Activated naive CD4-positive, alpha-beta T cell treated with anti-CD3 and anti-CD28 coated beads, Interleukin-2, amount 10 ng/mL, durations not matched to agents 7 days and 5 days (primary cell): ENCODE data around the gene SKI.

ENCODE experiments used
- CTCF ChIA-PET: fragments of 350-600 bp; sonication (Branson Sonifier 250); formaldehyde crosslinking; loops from one replicate; lab custom pipeline; 2021; ENCODE audit warnings: antibody characterized with exemption; lab: Charles Lee
- DNase-seq: peaks from one replicate; pipeline ENCODE4 v3.0.0-alpha.2; 2020
- H3K27ac Mint-ChIP-seq: one replicate; pipeline ENCODE4 v1.8.0; 2021; ENCODE audit warnings: mild to moderate bottlenecking, moderate library complexity, mixed read lengths
- H3K27me3 Mint-ChIP-seq: one replicate; pipeline ENCODE4 v1.8.0; 2021; ENCODE audit warnings: mild to moderate bottlenecking, mixed read lengths
- H3K36me3 Mint-ChIP-seq: one replicate; pipeline ENCODE4 v1.8.0; 2021; ENCODE audit warnings: mixed read lengths
- H3K4me1 Mint-ChIP-seq: one replicate; pipeline ENCODE4 v1.8.0; 2021; ENCODE audit warnings: mixed read lengths
- H3K4me3 Mint-ChIP-seq: one replicate; pipeline ENCODE4 v1.8.0; 2021; ENCODE audit warnings: mild to moderate bottlenecking, moderate library complexity, mixed read lengths
- H3K9me3 Mint-ChIP-seq: one replicate; pipeline ENCODE4 v1.8.0; 2021; ENCODE audit warnings: mixed read lengths

Gene SKI

GRCh38 chr1:2199042-2199810, 28.9 kb upstream of the SKI start:
- no peaks in the 10 kb centered on the region for H3K27me3 Mint-ChIP-seq
- CTCF ChIA-PET = interaction anchor here (0.6 to 7.0 kb wide), 6 partner anchors 30 to 216 kb away, joined by 3 to 217 read pairs (median 4); no protein-coding TSS in a partner anchor
- DNase-seq = peak; percentile 96
- H3K36me3 Mint-ChIP-seq = no peaks in the 10 kb centered on the region
- peaks cover 34% of the 10 kb centered on the region for H3K4me1 Mint-ChIP-seq
- no peaks in the 10 kb centered on the region for H3K9me3 Mint-ChIP-seq
- H3K4me3 Mint-ChIP-seq = peak overlapping the region; percentile 81
- peak overlapping the region; percentile 83 for H3K27ac Mint-ChIP-seq

GRCh38 chr1:2200308-2200943, 27.7 kb upstream of the SKI start:
- no peak for DNase-seq
- Mint-ChIP-seq H3K36me3 (no peaks in the 10 kb centered on the region), H3K27me3 (no peaks in the 10 kb centered on the region), H3K4me3 (peak overlapping the region; percentile 81), H3K27ac (no peak overlapping the region), H3K4me1 (peaks cover 35% of the 10 kb centered on the region), H3K9me3 (no peaks in the 10 kb centered on the region)
- CTCF ChIA-PET = interaction anchor here (1.3 to 7.0 kb wide), 3 partner anchors 32 to 180 kb away, joined by 3 to 217 read pairs (median 21); no protein-coding TSS in a partner anchor

GRCh38 chr1:2201062-2201461, 27.1 kb upstream of the SKI start:
- Mint-ChIP-seq H3K27me3 (peaks cover 3% of the 10 kb centered on the region), H3K4me3 (no peak overlapping the region), H3K27ac (no peak overlapping the region), H3K4me1 (peaks cover 36% of the 10 kb centered on the region), H3K36me3 (no peaks in the 10 kb centered on the region), H3K9me3 (no peaks in the 10 kb centered on the region)
- CTCF ChIA-PET = interaction anchor here (3.4 kb wide), 1 partner anchor 32 kb away, joined by 21 read pairs; no protein-coding TSS in a partner anchor
- no peak for DNase-seq

GRCh38 chr1:2202008-2202575, 26.0 kb upstream of the SKI start:
- CTCF ChIA-PET = interaction anchor here (1.0 to 1.1 kb wide), 2 partner anchors 11 to 180 kb away, joined by 3 to 4 read pairs; no protein-coding TSS in a partner anchor
- H3K4me3 Mint-ChIP-seq = no peak overlapping the region
- no peaks in the 10 kb centered on the region for H3K9me3 Mint-ChIP-seq
- H3K4me1 Mint-ChIP-seq = peaks cover 37% of the 10 kb centered on the region
- DNase-seq = no peak
- no peaks in the 10 kb centered on the region for H3K36me3 Mint-ChIP-seq
- H3K27ac Mint-ChIP-seq = no peak overlapping the region
- H3K27me3 Mint-ChIP-seq = peaks cover 13% of the 10 kb centered on the region

- Mint-ChIP-seq H3K4me3 (no peak overlapping the region), H3K9me3 (no peaks in the 10 kb centered on the region)
Measured at GRCh38 chr1:2202843-2203601, 25.1 kb upstream of the SKI start.

GRCh38 chr1:2203671-2204414, 24.3 kb upstream of the SKI start:
- H3K4me1 Mint-ChIP-seq = peaks cover 27% of the 10 kb centered on the region
- no peaks in the 10 kb centered on the region for H3K36me3 Mint-ChIP-seq
- no peak overlapping the region for H3K4me3 Mint-ChIP-seq
- no peaks in the 10 kb centered on the region for H3K9me3 Mint-ChIP-seq
- H3K27me3 Mint-ChIP-seq = peaks cover 22% of the 10 kb centered on the region
- DNase-seq = no peak
- no peak overlapping the region for H3K27ac Mint-ChIP-seq
- CTCF ChIA-PET = interaction anchor here (1.3 to 2.9 kb wide), 2 partner anchors 9 to 178 kb away, joined by 5 to 11 read pairs; partner anchors contain the start of gene FAAP20

More at GRCh38 chr1:2202843-2203601, 25.1 kb upstream of the SKI start:
- H3K27ac Mint-ChIP-seq = no peak overlapping the region
- CTCF ChIA-PET = interaction anchor here (1.0 to 2.9 kb wide), 3 partner anchors 8 to 179 kb away, joined by 3 to 11 read pairs (median 5); partner anchors contain the start of gene FAAP20
- no peak for DNase-seq
- peaks cover 20% of the 10 kb centered on the region for H3K27me3 Mint-ChIP-seq
- no peaks in the 10 kb centered on the region for H3K36me3 Mint-ChIP-seq
- peaks cover 35% of the 10 kb centered on the region for H3K4me1 Mint-ChIP-seq

GRCh38 chr1:2204415-2205190, 23.5 kb upstream of the SKI start:
- H3K36me3 Mint-ChIP-seq = no peaks in the 10 kb centered on the region
- peaks cover 28% of the 10 kb centered on the region for H3K27me3 Mint-ChIP-seq
- no peak for DNase-seq
- H3K27ac Mint-ChIP-seq = no peak overlapping the region
- no peaks in the 10 kb centered on the region for H3K9me3 Mint-ChIP-seq
- CTCF ChIA-PET = interaction anchor here (0.9 to 2.9 kb wide), 2 partner anchors 10 to 111 kb away, joined by 3 to 11 read pairs; partner anchors contain the start of gene FAAP20
- H3K4me1 Mint-ChIP-seq = peaks cover 19% of the 10 kb centered on the region
- no peak overlapping the region for H3K4me3 Mint-ChIP-seq

- Mint-ChIP-seq H3K9me3 (no peaks in the 10 kb centered on the region), H3K36me3 (no peaks in the 10 kb centered on the region), H3K4me1 (peaks cover 13% of the 10 kb centered on the region), H3K27me3 (peaks cover 33% of the 10 kb centered on the region), H3K4me3 (peak overlapping the region; percentile 60), H3K27ac (peak overlapping the region; percentile 52)
- CTCF ChIA-PET = interaction anchor here (0.9 to 2.9 kb wide), 2 partner anchors 10 to 110 kb away, joined by 3 to 11 read pairs; partner anchors contain the start of gene FAAP20
- peak; percentile 96 for DNase-seq
Measured at GRCh38 chr1:2205191-2205952, 22.7 kb upstream of the SKI start.

GRCh38 chr1:2206813-2207487, 21.2 kb upstream of the SKI start:
- CTCF ChIA-PET = interaction anchor here (0.9 to 1.0 kb wide), 2 partner anchors 12 to 175 kb away, joined by 3 to 4 read pairs; partner anchors contain the start of gene FAAP20
- no peak for DNase-seq
- peaks cover 33% of the 10 kb centered on the region for H3K27me3 Mint-ChIP-seq
- peaks cover 11% of the 10 kb centered on the region for H3K4me1 Mint-ChIP-seq
- H3K36me3 Mint-ChIP-seq = no peaks in the 10 kb centered on the region
- H3K9me3 Mint-ChIP-seq = no peaks in the 10 kb centered on the region
- no peak overlapping the region for H3K27ac Mint-ChIP-seq
- H3K4me3 Mint-ChIP-seq = no peak overlapping the region

- peaks cover 21% of the 10 kb centered on the region for H3K4me1 Mint-ChIP-seq
- no peak overlapping the region for H3K4me3 Mint-ChIP-seq
- no peaks in the 10 kb centered on the region for H3K36me3 Mint-ChIP-seq
- no peaks in the 10 kb centered on the region for H3K9me3 Mint-ChIP-seq
- no peak overlapping the region for H3K27ac Mint-ChIP-seq
- CTCF ChIA-PET = interaction anchor here (1.0 to 1.2 kb wide), 3 partner anchors 13 to 174 kb away, joined by 3 to 4 read pairs (median 3); no protein-coding TSS in a partner anchor
- no peak for DNase-seq
- peaks cover 33% of the 10 kb centered on the region for H3K27me3 Mint-ChIP-seq
Measured at GRCh38 chr1:2208309-2209239, 19.5 kb upstream of the SKI start.
